GM19372 (cell line): ENCODE results near the gene FOXP1.
"Not testable (repeated sequence)": the region's sequence is repeated elsewhere in the genome, so short reads cannot be mapped to it uniquely, and the experiment has no call there.

ENCODE experiments used
- ATAC-seq: cut with Tn5 transposase; IDR thresholded peaks from one replicate; pipeline ENCODE4 v1.9.1; 2021; ENCODE audit warnings: mild to moderate bottlenecking, low read depth, moderate library complexity; ENCODE audit not compliant: unreplicated experiment

FOXP1 gene

GRCh38 chr3:71536376-71536965, 47.1 kb downstream of the FOXP1 start:
- no peak for ATAC-seq

GRCh38 chr3:71533588-71533987, 49.9 kb downstream of the FOXP1 start:
- ATAC-seq, result no peak

GRCh38 chr3:71532639-71533395, 50.7 kb downstream of the FOXP1 start:
- no peak for ATAC-seq

GRCh38 chr3:71530903-71531530, 52.5 kb downstream of the FOXP1 start:
- ATAC-seq, result no peak

GRCh38 chr3:71528816-71529215, 54.7 kb downstream of the FOXP1 start:
- no peak for ATAC-seq

- not testable (repeated sequence) for ATAC-seq
Observed at GRCh38 chr3:71526448-71526847, 57.1 kb downstream of the FOXP1 start.

- ATAC-seq, result no peak
Observed at GRCh38 chr3:71525391-71525790, 58.1 kb downstream of the FOXP1 start.

GRCh38 chr3:71524672-71525071, 58.9 kb downstream of the FOXP1 start:
- no peak for ATAC-seq

GRCh38 chr3:71523628-71524027, 59.9 kb downstream of the FOXP1 start:
- ATAC-seq, result no peak

GRCh38 chr3:71521940-71522876, 61.3 kb downstream of the FOXP1 start:
- no peak for ATAC-seq

GRCh38 chr3:71521021-71521352, 62.5 kb downstream of the FOXP1 start:
- ATAC-seq, result no peak

GRCh38 chr3:71520161-71521020, 63.1 kb downstream of the FOXP1 start:
- ATAC-seq, result no peak

- ATAC-seq, result no peak
Observed at GRCh38 chr3:71518089-71518488, 65.4 kb downstream of the FOXP1 start.

GRCh38 chr3:71517271-71517791, 66.2 kb downstream of the FOXP1 start:
- ATAC-seq, result no peak

- no peak for ATAC-seq
Observed at GRCh38 chr3:71515636-71516365, 67.7 kb downstream of the FOXP1 start.

GRCh38 chr3:71514621-71515020, 68.9 kb downstream of the FOXP1 start:
- ATAC-seq, result no peak

GRCh38 chr3:71513515-71513914, 70.0 kb downstream of the FOXP1 start:
- no peak for ATAC-seq

GRCh38 chr3:71513081-71513480, 70.4 kb downstream of the FOXP1 start:
- ATAC-seq, result no peak

GRCh38 chr3:71512544-71512943, 71.0 kb downstream of the FOXP1 start:
- ATAC-seq, result no peak
